Measurements from ENCODE around the gene SWT1. TPM values are rescaled to one million over a fixed set of nuclear protein-coding genes. Genes with fewer than 3 reads are reported as not detected.

Gene SWT1
- total RNA-seq, 3 donors from 2014 or later (not counting 1 experiment from before 2014, with no cell fraction given) = 4.0 to 5.3 (median 5.1) TPM

DNA sequence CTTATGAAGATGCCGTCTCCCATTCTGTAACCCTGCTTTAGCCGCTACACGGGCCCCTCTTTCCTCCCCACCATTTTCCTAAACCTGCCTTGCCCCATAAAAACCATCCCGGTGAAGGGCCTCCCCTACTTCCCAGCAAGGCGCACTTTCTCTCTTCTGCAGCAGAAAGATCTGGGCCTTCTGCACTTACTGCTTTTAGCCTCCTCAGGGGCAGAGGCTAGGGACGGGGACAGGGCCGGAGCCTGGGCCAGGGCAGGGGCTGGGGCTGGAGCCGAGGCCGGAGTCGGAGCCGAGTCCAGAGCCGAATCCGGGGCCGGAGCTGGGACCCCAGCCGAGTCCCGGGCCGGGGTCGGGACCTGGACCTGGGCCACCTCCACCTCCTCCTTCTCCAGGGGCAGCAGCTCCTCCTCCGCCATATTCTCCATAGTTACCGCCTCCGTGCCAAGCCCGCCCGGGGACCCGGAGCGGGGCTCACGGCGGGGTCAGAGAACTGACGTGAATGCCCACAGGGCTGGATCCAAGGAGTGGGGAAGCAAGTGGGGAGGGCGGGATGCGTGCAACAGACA is 596 bp upstream of the SWT1 start:
- intact Hi-C loops (cut with micrococcal nuclease) = loop anchor here (2.0 to 10.0 kb wide), 4 partner anchors 160 to 538 kb away; partner anchors contain the start of genes IVNS1ABP and NIBAN1
- peak; percentile 20 to 31 (median 26) for ATAC-seq
- Histone ChIP-seq H3K9me3 (ENCODE audit: control insufficient read depth, insufficient read depth, low read length) (no peaks in the 10 kb centered on the region), H3K4me3 (ENCODE audit: low read length) (peak overlapping the region; percentile 84), H3K4me1 (ENCODE audit: control insufficient read depth, insufficient read depth, low read length) (peaks cover 12% of the 10 kb centered on the region), H3K36me3 (ENCODE audit: control insufficient read depth, insufficient read depth, low read length) (no peaks in the 10 kb centered on the region), H3K27ac (ENCODE audit: low read length) (peak overlapping the region; percentile 96), H3K27me3 (ENCODE audit: control insufficient read depth, insufficient read depth, low read length) (no peaks in the 10 kb centered on the region)
- Mint-ChIP-seq H3K9me3 (no peaks in the 10 kb centered on the region), H3K27me3 (ENCODE audit: low read depth in 2 of 2) (no peaks in the 10 kb centered on the region), H3K4me1 (peaks cover 27 to 37% of the 10 kb centered on the region in 2 donors), H3K36me3 (no peaks in the 10 kb centered on the region), H3K27ac (peak overlapping the region; percentile 95 to 99), H3K4me3 (peak overlapping the region; percentile 100)
- under 1% methylated on average over 30 of the region's 30 CpGs for WGBS (ENCODE audit: insufficient coverage)
- no peak for DNase-seq
- TF ChIP-seq, protein P1, sequence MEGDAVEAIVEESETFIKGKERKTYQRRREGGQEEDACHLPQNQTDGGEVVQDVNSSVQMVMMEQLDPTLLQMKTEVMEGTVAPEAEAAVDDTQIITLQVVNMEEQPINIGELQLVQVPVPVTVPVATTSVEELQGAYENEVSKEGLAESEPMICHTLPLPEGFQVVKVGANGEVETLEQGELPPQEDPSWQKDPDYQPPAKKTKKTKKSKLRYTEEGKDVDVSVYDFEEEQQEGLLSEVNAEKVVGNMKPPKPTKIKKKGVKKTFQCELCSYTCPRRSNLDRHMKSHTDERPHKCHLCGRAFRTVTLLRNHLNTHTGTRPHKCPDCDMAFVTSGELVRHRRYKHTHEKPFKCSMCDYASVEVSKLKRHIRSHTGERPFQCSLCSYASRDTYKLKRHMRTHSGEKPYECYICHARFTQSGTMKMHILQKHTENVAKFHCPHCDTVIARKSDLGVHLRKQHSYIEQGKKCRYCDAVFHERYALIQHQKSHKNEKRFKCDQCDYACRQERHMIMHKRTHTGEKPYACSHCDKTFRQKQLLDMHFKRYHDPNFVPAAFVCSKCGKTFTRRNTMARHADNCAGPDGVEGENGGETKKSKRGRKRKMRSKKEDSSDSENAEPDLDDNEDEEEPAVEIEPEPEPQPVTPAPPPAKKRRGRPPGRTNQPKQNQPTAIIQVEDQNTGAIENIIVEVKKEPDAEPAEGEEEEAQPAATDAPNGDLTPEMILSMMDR (IDR thresholded peaks at IDR 0.05) = no peak

DNA sequence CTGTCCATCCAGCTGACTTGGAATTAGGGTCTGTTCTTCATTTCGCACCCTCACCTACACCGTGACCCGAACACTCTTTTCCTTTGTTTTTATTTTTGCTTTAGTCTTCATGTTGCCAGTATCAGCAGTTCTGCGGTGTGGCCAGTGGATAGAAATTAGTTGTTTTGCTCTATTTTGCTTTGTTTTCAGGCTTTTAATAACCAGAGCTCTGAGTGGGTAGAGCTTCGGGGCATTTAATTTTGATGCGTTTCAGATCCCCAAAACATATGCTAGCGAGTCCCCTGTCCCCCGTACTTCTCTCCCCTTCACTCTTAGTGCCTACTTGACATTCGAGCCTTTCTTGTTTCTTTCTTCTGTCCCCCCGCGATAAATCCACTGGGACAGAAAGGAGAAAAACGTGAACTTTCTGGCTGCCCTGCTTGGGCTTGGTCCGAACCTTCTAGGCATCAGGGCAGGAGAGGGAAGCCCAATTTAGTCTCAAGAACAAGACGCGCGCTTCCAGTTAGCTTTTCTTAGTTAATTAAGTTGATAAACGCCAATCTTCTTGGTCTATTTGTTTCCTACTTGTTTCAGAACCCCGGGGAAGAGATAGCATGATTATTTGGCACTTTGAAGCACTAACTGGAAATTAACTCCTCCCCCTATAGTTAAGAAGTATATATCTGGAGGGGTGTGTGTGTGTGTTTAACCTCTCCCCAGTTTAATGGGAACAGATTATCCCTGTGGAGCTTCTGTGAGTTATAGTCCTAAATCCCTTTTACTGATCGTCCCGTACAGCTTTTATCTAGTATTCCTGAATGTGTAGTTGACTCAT is 839 bp downstream of the SWT1 start:
- Mint-ChIP-seq H3K27ac (peak overlapping the region; percentile 95 to 99), H3K4me1 (peaks cover 27 to 32% of the 10 kb centered on the region in 2 donors), H3K9me3 (no peaks in the 10 kb centered on the region), H3K4me3 (peak overlapping the region; percentile 100), H3K36me3 (no peaks in the 10 kb centered on the region), H3K27me3 (ENCODE audit: low read depth in 2 of 2) (no peaks in the 10 kb centered on the region)
- peaks cover 12% of the 10 kb centered on the region for H3K4me1 ChIP-seq (ENCODE audit: control insufficient read depth, insufficient read depth, low read length)
- DNase-seq = peak in 1 of 2 donors; percentile 26
- no peaks in the 10 kb centered on the region for H3K36me3 ChIP-seq (ENCODE audit: control insufficient read depth, insufficient read depth, low read length)
- peak overlapping the region; percentile 84 for H3K4me3 ChIP-seq (ENCODE audit: low read length)
- ATAC-seq = no peak
- H3K9me3 ChIP-seq (ENCODE audit: control insufficient read depth, insufficient read depth, low read length) = no peaks in the 10 kb centered on the region
- 5% methylated on average over 17 of the region's 20 CpGs for WGBS (ENCODE audit: insufficient coverage)
- TF ChIP-seq, protein P1 (IDR thresholded peaks at IDR 0.05) = no peak
- H3K27ac ChIP-seq (ENCODE audit: low read length) = peak overlapping the region; percentile 96
- H3K27me3 ChIP-seq (ENCODE audit: control insufficient read depth, insufficient read depth, low read length) = no peaks in the 10 kb centered on the region
- intact Hi-C loops (cut with micrococcal nuclease) = loop anchor here (1.0 to 10.0 kb wide), 6 partner anchors 113 to 537 kb away; partner anchors contain the start of genes EDEM3, IVNS1ABP, NIBAN1 and RNF2

DNA sequence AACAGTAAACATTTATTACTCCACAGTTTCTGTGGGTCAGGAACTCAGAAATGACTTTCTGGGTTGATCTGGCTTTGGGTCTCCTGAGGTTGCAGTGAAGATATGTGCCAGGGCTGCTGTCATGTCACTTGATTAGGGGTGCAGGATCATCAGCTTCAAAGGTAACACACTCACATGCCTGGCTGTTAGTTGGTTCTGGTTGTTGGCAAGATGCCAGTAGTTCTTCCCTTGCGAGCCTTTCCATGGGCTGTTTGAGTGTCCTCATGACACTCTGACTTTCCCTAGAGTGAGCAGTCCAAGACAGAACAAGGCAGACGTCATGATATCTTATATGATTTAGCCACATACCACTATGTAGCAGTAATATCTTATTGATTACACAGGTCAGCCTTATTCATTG is 1.8 kb downstream of the SWT1 start:
- Histone ChIP-seq H3K27ac (ENCODE audit: low read length) (no peak overlapping the region), H3K4me1 (ENCODE audit: control insufficient read depth, insufficient read depth, low read length) (peaks cover 12% of the 10 kb centered on the region), H3K9me3 (ENCODE audit: control insufficient read depth, insufficient read depth, low read length) (no peaks in the 10 kb centered on the region), H3K27me3 (ENCODE audit: control insufficient read depth, insufficient read depth, low read length) (no peaks in the 10 kb centered on the region), H3K36me3 (ENCODE audit: control insufficient read depth, insufficient read depth, low read length) (no peaks in the 10 kb centered on the region), H3K4me3 (ENCODE audit: low read length) (no peak overlapping the region)
- H3K36me3 Mint-ChIP-seq = no peaks in the 10 kb centered on the region
- ATAC-seq (no peak), DNase-seq (peak in 1 of 2 donors; percentile 10)
- no peak overlapping the region for H3K27ac Mint-ChIP-seq
- H3K9me3 Mint-ChIP-seq = no peaks in the 10 kb centered on the region
- TF ChIP-seq, protein P1 (IDR thresholded peaks at IDR 0.05) = no peak
- intact Hi-C loops (cut with micrococcal nuclease) = loop anchor here (5.0 to 10.0 kb wide), 3 partner anchors 186 to 536 kb away; partner anchors contain the start of gene NIBAN1
- H3K27me3 Mint-ChIP-seq (ENCODE audit: low read depth in 2 of 2) = no peaks in the 10 kb centered on the region
- 88% methylated on average over 2 of the region's 2 CpGs for WGBS (ENCODE audit: insufficient coverage)
- peak overlapping the region; percentile 56 for H3K4me3 Mint-ChIP-seq
- H3K4me1 Mint-ChIP-seq = peaks cover 25 to 27% of the 10 kb centered on the region in 2 donors
